Measurements from ENCODE around the gene NCCRP1.

NCCRP1 gene

GRCh38 chr19:39248806-39249205, 52.0 kb downstream of the NCCRP1 start, which contains the start of gene IFNL4:
IFNL4 (minus strand) TSS chr19:39248856.
- no peak for DNase-seq

GRCh38 chr19:39251081-39251480, 54.3 kb downstream of the NCCRP1 start:
- no peak for DNase-seq

Data from DMS79 treated with DMSO at 0.1 percent for 48 hours (cell line).